Measurements from ENCODE around the gene EIPR1. TPM values are rescaled to one million over a fixed set of nuclear protein-coding genes. Genes with fewer than 3 reads are reported as not detected.

The EIPR1 gene
- total and polyA plus RNA-seq, 2 donors from 2014 or later: 28.2 to 37.8 TPM

DNA sequence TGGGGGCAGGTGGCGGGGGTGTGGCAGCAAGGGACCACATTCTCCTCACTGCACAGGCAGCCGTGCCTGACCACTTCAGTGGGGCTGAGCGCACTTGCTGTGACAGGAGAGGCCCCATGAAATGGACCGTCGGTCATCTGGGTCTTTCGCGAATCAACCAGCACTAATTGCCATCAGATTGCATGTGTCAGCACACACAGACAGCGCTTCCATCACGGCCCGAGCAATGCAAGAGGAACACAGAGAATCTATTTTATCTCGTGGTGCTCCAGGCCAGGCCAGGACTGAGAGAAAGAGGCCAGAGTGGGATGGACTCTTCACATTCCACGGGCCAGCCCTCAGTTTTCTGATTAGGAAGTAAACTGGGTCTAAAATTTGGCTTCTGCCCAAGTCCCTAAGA lies 87.0 kb downstream of the EIPR1 start:
- intact Hi-C loops (cut with DNase I): no loop called here
- Histone ChIP-seq H3K27me3 (ENCODE audit: control insufficient read depth, insufficient read depth, low read length) (no peaks in the 10 kb centered on the region), H3K9me3 (ENCODE audit: control insufficient read depth in 2 of 3, insufficient read depth in 1 of 3, low read length in 3 of 3) (no peaks in the 10 kb centered on the region), H3K4me3 (ENCODE audit: low read length in 3 of 3) (no peak overlapping the region), H3K9ac (ENCODE audit: low read length in 3 of 3) (no peak overlapping the region), H3K4me1 (ENCODE audit: control insufficient read depth in 2 of 3, insufficient read depth in 2 of 3, low read depth in 1 of 3, low read length in 3 of 3) (no peaks in the 10 kb centered on the region), H3K27ac (ENCODE audit: low read depth in 2 of 2, low read length in 2 of 2) (no peak overlapping the region), H3K36me3 (ENCODE audit: control insufficient read depth in 2 of 3, insufficient read depth in 3 of 3, low read length in 3 of 3) (no peaks in the 10 kb centered on the region)
- TF ChIP-seq, protein P1, sequence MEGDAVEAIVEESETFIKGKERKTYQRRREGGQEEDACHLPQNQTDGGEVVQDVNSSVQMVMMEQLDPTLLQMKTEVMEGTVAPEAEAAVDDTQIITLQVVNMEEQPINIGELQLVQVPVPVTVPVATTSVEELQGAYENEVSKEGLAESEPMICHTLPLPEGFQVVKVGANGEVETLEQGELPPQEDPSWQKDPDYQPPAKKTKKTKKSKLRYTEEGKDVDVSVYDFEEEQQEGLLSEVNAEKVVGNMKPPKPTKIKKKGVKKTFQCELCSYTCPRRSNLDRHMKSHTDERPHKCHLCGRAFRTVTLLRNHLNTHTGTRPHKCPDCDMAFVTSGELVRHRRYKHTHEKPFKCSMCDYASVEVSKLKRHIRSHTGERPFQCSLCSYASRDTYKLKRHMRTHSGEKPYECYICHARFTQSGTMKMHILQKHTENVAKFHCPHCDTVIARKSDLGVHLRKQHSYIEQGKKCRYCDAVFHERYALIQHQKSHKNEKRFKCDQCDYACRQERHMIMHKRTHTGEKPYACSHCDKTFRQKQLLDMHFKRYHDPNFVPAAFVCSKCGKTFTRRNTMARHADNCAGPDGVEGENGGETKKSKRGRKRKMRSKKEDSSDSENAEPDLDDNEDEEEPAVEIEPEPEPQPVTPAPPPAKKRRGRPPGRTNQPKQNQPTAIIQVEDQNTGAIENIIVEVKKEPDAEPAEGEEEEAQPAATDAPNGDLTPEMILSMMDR (IDR thresholded peaks at IDR 0.05; ENCODE audit: borderline replicate concordance, extremely low read depth, insufficient read depth): no peak
- FAIRE-seq: no peak
- peak in 4 of 5 donors; percentile 32 to 49 (median 42) for DNase-seq

DNA sequence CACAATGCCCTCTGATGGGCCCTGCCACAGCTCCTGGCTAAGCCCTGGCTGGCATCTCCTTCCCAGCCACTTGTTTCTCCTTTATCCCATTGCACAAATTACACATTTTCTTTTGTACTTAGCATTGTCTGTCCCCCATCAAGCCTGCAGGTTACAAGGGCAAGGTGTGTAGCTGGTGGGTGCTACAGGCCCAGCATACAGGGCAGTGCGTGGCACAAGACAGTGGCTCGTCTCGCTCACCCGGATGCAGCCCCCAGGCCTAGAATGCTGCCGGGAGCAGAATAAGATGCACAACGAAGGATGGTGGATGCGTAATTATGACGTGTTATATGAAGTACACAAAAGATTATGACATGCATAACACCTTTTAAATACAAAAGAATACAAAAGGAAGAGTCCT lies 87.6 kb downstream of the EIPR1 start:
- DNase-seq (no peak), FAIRE-seq (no peak)
- intact Hi-C loops (cut with DNase I): no loop called here
- Histone ChIP-seq H3K4me1 (ENCODE audit: control insufficient read depth in 2 of 3, insufficient read depth in 2 of 3, low read depth in 1 of 3, low read length in 3 of 3) (no peaks in the 10 kb centered on the region), H3K27me3 (ENCODE audit: control insufficient read depth, insufficient read depth, low read length) (no peaks in the 10 kb centered on the region), H3K36me3 (ENCODE audit: control insufficient read depth in 2 of 3, insufficient read depth in 3 of 3, low read length in 3 of 3) (no peaks in the 10 kb centered on the region), H3K9me3 (ENCODE audit: control insufficient read depth in 2 of 3, insufficient read depth in 1 of 3, low read length in 3 of 3) (no peaks in the 10 kb centered on the region), H3K27ac (ENCODE audit: low read depth in 2 of 2, low read length in 2 of 2) (no peak overlapping the region), H3K4me3 (ENCODE audit: low read length in 3 of 3) (no peak overlapping the region), H3K9ac (ENCODE audit: low read length in 3 of 3) (no peak overlapping the region)
- TF ChIP-seq, protein P1 (IDR thresholded peaks at IDR 0.05; ENCODE audit: borderline replicate concordance, extremely low read depth, insufficient read depth): no peak

DNA sequence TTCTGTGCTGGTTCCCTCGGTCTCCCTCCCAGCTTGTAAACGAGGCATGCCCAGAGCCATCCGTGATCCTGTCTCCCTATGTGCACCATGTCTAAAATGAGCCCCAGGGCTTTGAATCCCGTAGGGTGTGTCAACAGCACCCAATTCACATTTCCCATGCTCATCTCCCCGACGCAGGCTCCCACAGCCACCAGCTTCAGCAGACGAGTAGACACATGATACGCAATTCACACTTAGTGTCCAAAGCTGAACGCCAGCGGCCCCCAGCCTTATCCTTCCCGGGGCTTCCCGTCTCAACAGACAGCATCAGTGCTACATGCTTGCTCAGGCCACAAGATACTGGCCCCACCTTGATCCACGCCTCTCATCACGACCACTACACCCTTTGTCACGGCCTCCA lies 88.1 kb downstream of the EIPR1 start:
- no peaks in the 10 kb centered on the region for H3K9me3 ChIP-seq (ENCODE audit: control insufficient read depth in 2 of 3, insufficient read depth in 1 of 3, low read length in 3 of 3)
- no peak overlapping the region for H3K27ac ChIP-seq (ENCODE audit: low read depth in 2 of 2, low read length in 2 of 2)
- H3K36me3 ChIP-seq (ENCODE audit: control insufficient read depth in 2 of 3, insufficient read depth in 3 of 3, low read length in 3 of 3): no peaks in the 10 kb centered on the region
- no peaks in the 10 kb centered on the region for H3K27me3 ChIP-seq (ENCODE audit: control insufficient read depth, insufficient read depth, low read length)
- no peaks in the 10 kb centered on the region for H3K4me1 ChIP-seq (ENCODE audit: control insufficient read depth in 2 of 3, insufficient read depth in 2 of 3, low read depth in 1 of 3, low read length in 3 of 3)
- H3K4me3 ChIP-seq (ENCODE audit: low read length in 3 of 3): no peak overlapping the region
- TF ChIP-seq, protein P1 (IDR thresholded peaks at IDR 0.05; ENCODE audit: borderline replicate concordance, extremely low read depth, insufficient read depth): no peak
- peak in 1 of 5 donors; percentile 22 for DNase-seq
- no peak for FAIRE-seq
- intact Hi-C loops (cut with DNase I): no loop called here
- no peak overlapping the region for H3K9ac ChIP-seq (ENCODE audit: low read length in 3 of 3)

DNA sequence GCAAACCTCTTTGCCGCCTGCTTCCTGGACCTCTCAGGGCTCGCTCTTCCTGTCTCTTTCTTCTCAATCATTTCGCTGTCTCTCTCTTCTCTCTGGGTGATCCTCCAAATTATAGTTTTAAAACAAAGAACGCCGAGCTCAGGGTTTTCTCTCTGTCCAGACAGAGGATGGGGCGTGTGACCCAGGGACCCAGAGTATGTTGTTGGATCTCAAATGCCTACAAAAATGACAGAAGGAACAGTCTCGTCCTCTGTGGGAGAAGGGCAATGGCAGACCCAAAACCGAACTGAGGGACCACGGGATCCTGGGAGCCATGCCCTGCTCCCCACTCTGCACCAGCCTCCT lies 88.5 kb downstream of the EIPR1 start:
- DNase-seq (peak in 1 of 5 donors; percentile 20), FAIRE-seq (no peak)
- Histone ChIP-seq H3K4me1 (ENCODE audit: control insufficient read depth in 2 of 3, insufficient read depth in 2 of 3, low read depth in 1 of 3, low read length in 3 of 3) (no peaks in the 10 kb centered on the region), H3K9me3 (ENCODE audit: control insufficient read depth in 2 of 3, insufficient read depth in 1 of 3, low read length in 3 of 3) (no peaks in the 10 kb centered on the region), H3K36me3 (ENCODE audit: control insufficient read depth in 2 of 3, insufficient read depth in 3 of 3, low read length in 3 of 3) (no peaks in the 10 kb centered on the region), H3K9ac (ENCODE audit: low read length in 3 of 3) (no peak overlapping the region), H3K27me3 (ENCODE audit: control insufficient read depth, insufficient read depth, low read length) (no peaks in the 10 kb centered on the region), H3K27ac (ENCODE audit: low read depth in 2 of 2, low read length in 2 of 2) (no peak overlapping the region), H3K4me3 (ENCODE audit: low read length in 3 of 3) (no peak overlapping the region)
- TF ChIP-seq, protein P1 (IDR thresholded peaks at IDR 0.05; ENCODE audit: borderline replicate concordance, extremely low read depth, insufficient read depth): no peak
- intact Hi-C loops (cut with DNase I): no loop called here

Data from kidney (tissue), 14 donors.